Common myeloid progenitor, CD34-positive (primary cell): ENCODE measurements around the gene MCRS1.
A peak's percentile ranks its signal among the peaks of the same experiment; 100 is the strongest.

Experiments used
- CTCF ChIA-PET: fragments of 350-600 bp; sonication (Branson Sonifier 250); formaldehyde crosslinking; loops from one replicate; lab custom pipeline; 2021; ENCODE audit warnings: antibody characterized with exemption; lab: Charles Lee
- POLR2A ChIA-PET: fragments of 350-600 bp; sonication (Branson Sonifier 250); formaldehyde crosslinking; loops from one replicate; lab custom pipeline; 2021; ENCODE audit warnings: antibody characterized with exemption; lab: Charles Lee
- DNase-seq, 3 donors: peaks; one replicate each; pipeline versions ENCODE4 v3.0.0 to v3.0.0-alpha.2; 2013
- H3K27ac ChIP-seq, 2 experiments: 1 replicate in 1 of 2; 2 replicates in 1 of 2; pipeline ENCODE4 v1.7.0; 2013; ENCODE audit warnings: inconsistent platforms in 2 of 2, low read length in 2 of 2, mild to moderate bottlenecking in 2 of 2, low read depth in 1 of 2, moderate library complexity in 1 of 2; ENCODE audit not compliant: severe bottlenecking in 2 of 2, insufficient read depth in 1 of 2, poor library complexity in 1 of 2
- H3K27me3 ChIP-seq, 5 experiments: replicated peaks in 2 of 5; 1 replicate in 3 of 5; 2 replicates in 2 of 5; pipeline versions ENCODE4 v1.6.1 to v1.7.0; 2013; ENCODE audit warnings: low read length in 4 of 5, mild to moderate bottlenecking in 2 of 5, moderate library complexity in 2 of 5, inconsistent platforms in 1 of 5; ENCODE audit not compliant: insufficient read depth in 5 of 5, control insufficient read depth in 4 of 5
- H3K36me3 ChIP-seq, 4 experiments: 1 replicate in 2 of 4; 2 replicates in 2 of 4; pipeline versions ENCODE4 v1.6.1 to v1.7.0; 2013; ENCODE audit warnings: low read length in 3 of 4, control low read depth in 1 of 4, mild to moderate bottlenecking in 1 of 4; ENCODE audit not compliant: control insufficient read depth in 4 of 4, insufficient read depth in 4 of 4
- H3K4me1 ChIP-seq, 4 experiments: 1 replicate in 3 of 4; 2 replicates in 1 of 4; pipeline versions ENCODE4 v1.6.1 to v1.7.1; 2013; ENCODE audit warnings: low read length in 3 of 4, mild to moderate bottlenecking in 3 of 4, control low read depth in 1 of 4, inconsistent platforms in 1 of 4, moderate library complexity in 1 of 4; ENCODE audit not compliant: control insufficient read depth in 4 of 4, insufficient read depth in 4 of 4; ENCODE audit errors: control extremely low read depth in 1 of 4
- H3K4me3 ChIP-seq, 7 experiments: 1 replicate in 4 of 7; 2 replicates in 3 of 7; pipeline versions ENCODE4 v1.5.1 to v1.7.0; 2013; ENCODE audit warnings: mild to moderate bottlenecking in 7 of 7, low read length in 6 of 7, moderate library complexity in 6 of 7, inconsistent platforms in 2 of 7, low read depth in 2 of 7, control low read depth in 1 of 7; ENCODE audit not compliant: insufficient read depth in 4 of 7, control insufficient read depth in 1 of 7; ENCODE audit errors: extremely low read depth in 1 of 7
- H3K9me3 ChIP-seq, 5 experiments: 1 replicate in 4 of 5; 2 replicates in 1 of 5; pipeline versions ENCODE4 v1.6.1 to v1.7.1; 2013; ENCODE audit warnings: low read length in 4 of 5, mild to moderate bottlenecking in 2 of 5, inconsistent platforms in 1 of 5, low read depth in 1 of 5, moderate library complexity in 1 of 5; ENCODE audit not compliant: control insufficient read depth in 4 of 5, insufficient read depth in 2 of 5; ENCODE audit errors: control extremely low read depth in 1 of 5
- WGBS: methylation state at CpG from one replicate; pipeline ENCODE4 v1.1.5; 2013; ENCODE audit not compliant: insufficient coverage; 5-methylcytosine and 5-hydroxymethylcytosine counted together

MCRS1 gene

DNA sequence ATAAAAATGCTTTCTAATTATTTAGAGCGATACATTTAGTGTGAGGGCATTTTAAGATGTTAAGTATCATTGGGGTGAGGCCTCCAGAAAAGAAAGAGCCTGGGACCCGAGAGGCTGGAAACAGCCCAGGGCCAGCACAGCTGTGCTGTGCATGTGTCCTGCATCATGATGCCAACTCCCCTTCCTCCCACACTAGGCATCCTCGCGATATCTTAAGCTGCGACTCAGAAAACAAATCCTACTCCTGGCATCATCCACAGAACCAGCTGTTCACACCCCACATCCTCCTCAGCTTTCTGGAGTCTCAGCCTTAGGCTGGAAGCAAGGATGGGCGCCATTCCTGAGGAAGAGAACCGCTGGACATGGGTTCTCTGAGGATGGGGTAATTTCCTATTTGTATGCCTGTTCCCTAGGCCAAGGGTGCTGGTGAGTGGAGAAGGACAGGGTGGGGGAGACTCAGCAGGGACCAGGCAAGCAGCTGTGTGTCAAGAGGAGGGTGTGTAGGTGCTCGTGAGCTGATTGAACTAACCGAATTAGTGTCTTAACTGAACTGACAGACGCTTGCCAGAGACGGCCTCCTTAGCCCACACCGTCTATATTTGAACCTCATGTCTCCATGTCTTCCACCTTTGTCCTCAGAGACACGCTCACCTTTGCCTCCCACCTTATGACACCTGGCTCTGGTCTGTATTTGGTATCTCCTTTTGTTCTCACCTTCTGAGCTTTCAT is 15.6 kb upstream of the MCRS1 start:
- Histone ChIP-seq H3K36me3 (peaks cover 2 to 32% (median 18%) of the 10 kb centered on the region in 4 experiments), H3K27ac (no peak overlapping the region), H3K4me1 (peaks cover 0 to 3% (median under 1%) of the 10 kb centered on the region in 4 experiments), H3K4me3 (no peak overlapping the region), H3K27me3 (no peaks in the 10 kb centered on the region), H3K9me3 (no peaks in the 10 kb centered on the region)
- ChIA-PET CTCF (interaction anchor here (0.6 to 11.2 kb wide), 8 partner anchors 13 to 237 kb away, joined by 3 to 223 read pairs (median 4); partner anchors contain the start of genes DNAJC22 and PRPF40B), POLR2A (no interaction called here)
- WGBS, result 97% methylated on average over 10 of the region's 13 CpGs
- DNase-seq, result no peak

GRCh38 chr12:49582850-49583249 is 14.9 kb upstream of the MCRS1 start:
- POLR2A ChIA-PET, result no interaction called here
- DNase-seq, result no peak
- WGBS, result 94% methylated on average over 4 of the region's 4 CpGs

DNA sequence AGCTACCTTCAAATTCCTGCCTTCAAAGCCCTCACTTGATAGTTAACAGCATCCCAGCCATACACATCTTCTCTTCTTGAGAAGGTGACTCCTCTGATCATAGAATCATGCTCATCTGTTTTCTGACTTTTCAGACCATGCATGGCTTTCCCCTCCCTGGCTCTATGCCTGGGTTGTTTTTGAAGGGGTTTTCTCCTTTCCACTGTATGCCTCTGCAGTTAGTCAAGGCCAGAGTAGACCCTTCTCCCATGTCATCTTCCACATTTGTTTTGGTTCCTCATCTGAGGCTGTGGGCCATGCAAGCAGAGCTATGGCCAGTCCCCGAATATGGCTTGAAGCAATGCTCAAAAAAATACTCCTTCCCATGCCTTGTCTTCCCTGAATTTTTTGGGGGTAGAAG is 14.3 kb upstream of the MCRS1 start:
- H3K27me3 ChIP-seq, result no peaks in the 10 kb centered on the region
- WGBS, result 100% methylated on average over 1 of the region's 1 CpG
- ChIA-PET POLR2A (no interaction called here), CTCF (interaction anchor here (0.7 to 11.2 kb wide), 2 partner anchors 27 to 224 kb away, joined by 3 to 223 read pairs; no protein-coding TSS in a partner anchor)
- no peak overlapping the region for H3K27ac ChIP-seq
- H3K4me1 ChIP-seq, result no peaks in the 10 kb centered on the region
- H3K36me3 ChIP-seq, result peaks cover 3 to 32% (median 21%) of the 10 kb centered on the region in 4 experiments
- no peaks in the 10 kb centered on the region for H3K9me3 ChIP-seq
- DNase-seq, result no peak
- H3K4me3 ChIP-seq, result no peak overlapping the region

More at GRCh38 chr12:49582850-49583249, 14.9 kb upstream of the MCRS1 start:
- CTCF ChIA-PET, result interaction anchor here (0.7 to 11.2 kb wide), 5 partner anchors 27 to 225 kb away, joined by 3 to 223 read pairs (median 4); partner anchors contain the start of gene PRPF40B
- Histone ChIP-seq H3K4me3 (no peak overlapping the region), H3K27ac (no peak overlapping the region), H3K9me3 (no peaks in the 10 kb centered on the region), H3K27me3 (no peaks in the 10 kb centered on the region), H3K4me1 (no peaks in the 10 kb centered on the region), H3K36me3 (peaks cover 2 to 32% (median 20%) of the 10 kb centered on the region in 4 experiments)

DNA sequence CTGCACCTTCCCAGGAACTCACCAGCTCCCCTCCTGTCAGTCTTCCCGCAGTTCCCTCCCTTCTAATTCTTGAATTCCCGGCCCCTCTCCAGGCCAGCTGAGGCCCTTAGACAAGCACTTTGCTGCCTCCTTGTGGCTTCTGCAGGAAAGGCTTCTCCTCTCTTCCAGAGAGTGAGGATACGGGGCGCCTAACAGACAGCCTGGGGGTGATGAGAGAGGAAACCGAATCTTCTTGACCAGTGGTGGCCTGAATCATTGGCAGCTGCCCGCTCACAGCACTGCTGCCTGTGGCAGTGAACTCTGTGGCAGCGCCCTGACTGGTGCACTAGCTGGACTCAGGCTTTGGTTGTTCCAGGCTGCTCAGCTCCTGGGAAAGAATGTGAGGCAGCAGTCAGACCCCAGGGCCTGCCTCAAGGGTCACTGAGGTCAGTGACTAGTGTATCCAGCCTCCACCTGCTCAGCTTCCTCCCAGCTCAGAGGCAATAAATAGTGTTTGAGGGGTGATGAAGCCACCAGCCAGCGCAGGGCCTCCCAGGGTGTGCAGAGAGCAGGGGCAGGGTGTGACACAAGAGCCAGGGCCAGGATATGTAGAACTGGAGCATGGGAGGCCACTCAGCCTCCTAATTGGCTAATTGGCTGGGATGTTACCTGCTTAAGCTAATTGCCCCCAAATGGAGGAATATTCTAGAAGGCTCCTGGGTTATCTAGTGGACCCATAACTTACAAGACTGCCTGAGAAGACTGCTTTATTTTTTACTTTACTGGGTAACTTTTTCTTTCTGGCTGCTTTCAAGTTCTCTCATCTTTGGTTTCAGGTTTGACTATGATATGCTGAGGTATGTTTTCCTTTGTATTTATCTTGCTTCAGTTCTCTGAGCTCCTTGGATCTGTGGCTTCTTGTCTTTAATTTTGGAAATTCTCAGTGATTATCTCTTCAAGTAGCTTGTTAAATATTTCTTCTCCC is 12.9 kb upstream of the MCRS1 start:
- Histone ChIP-seq H3K27ac (no peak overlapping the region), H3K4me3 (no peak overlapping the region), H3K36me3 (peaks cover 4 to 29% (median 18%) of the 10 kb centered on the region in 4 experiments), H3K9me3 (no peaks in the 10 kb centered on the region), H3K27me3 (no peaks in the 10 kb centered on the region), H3K4me1 (no peaks in the 10 kb centered on the region)
- ChIA-PET POLR2A (interaction anchor here (0.7 to 1.3 kb wide), 2 partner anchors 42 to 57 kb away, joined by 3 read pairs; partner anchors contain the start of gene PRPF40B), CTCF (interaction anchor here (0.6 to 11.2 kb wide), 16 partner anchors 8 to 222 kb away, joined by 3 to 223 read pairs (median 5); partner anchors contain the start of gene FAM186B)
- peak; percentile 37 to 61 (median 56) for DNase-seq
- WGBS, result 51% methylated on average over 6 of the region's 8 CpGs

DNA sequence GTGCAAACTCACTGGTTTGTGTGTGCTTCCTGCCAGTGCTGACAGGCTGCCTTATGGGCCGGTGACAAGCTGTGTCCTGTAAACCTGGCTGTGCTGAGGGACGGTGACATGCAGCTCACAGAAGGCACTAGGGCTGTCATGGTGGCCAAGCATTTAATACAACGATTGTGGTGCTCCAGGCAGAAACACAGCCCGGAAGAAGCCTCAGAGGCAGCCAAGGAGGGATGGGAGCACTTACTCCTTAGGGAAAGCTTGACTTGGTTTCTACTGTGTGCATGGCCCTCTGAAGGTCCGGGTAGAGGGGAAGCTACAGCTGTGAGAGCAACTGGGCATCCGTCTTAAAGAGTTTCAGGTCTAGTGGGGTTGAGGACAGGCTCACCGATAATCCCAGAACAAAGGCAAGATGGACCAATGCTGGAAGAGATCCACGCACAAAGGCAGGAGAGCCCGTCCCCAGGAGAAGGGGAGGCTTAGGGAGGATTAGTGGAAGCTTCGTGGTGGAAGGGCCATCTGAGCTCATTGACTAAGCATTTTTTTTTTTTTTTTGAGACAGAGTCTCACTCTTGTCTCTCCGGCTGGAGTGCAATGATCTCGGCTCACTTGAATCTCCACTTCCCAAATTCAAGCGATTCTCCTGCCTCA is 10.7 kb upstream of the MCRS1 start:
- no peak overlapping the region for H3K4me3 ChIP-seq
- ChIA-PET CTCF (interaction anchor here (0.7 to 11.2 kb wide), 3 partner anchors 8 to 23 kb away, joined by 3 to 223 read pairs (median 33); no protein-coding TSS in a partner anchor), POLR2A (interaction anchor here (1.5 kb wide), 1 partner anchor 11 kb away, joined by 3 read pairs; no protein-coding TSS in a partner anchor)
- DNase-seq, result peak in 2 of 3 donors; percentile 15 to 26
- H3K27me3 ChIP-seq, result no peaks in the 10 kb centered on the region
- 83% methylated on average over 10 of the region's 13 CpGs for WGBS
- H3K9me3 ChIP-seq, result no peaks in the 10 kb centered on the region
- no peak overlapping the region for H3K27ac ChIP-seq
- peaks cover 6 to 18% (median 10%) of the 10 kb centered on the region in 4 experiments for H3K36me3 ChIP-seq
- H3K4me1 ChIP-seq, result no peaks in the 10 kb centered on the region

- Histone ChIP-seq H3K9me3 (no peaks in the 10 kb centered on the region), H3K27ac (no peak overlapping the region), H3K36me3 (peaks cover 3 to 17% (median 12%) of the 10 kb centered on the region in 4 experiments), H3K4me3 (no peak overlapping the region), H3K4me1 (no peaks in the 10 kb centered on the region), H3K27me3 (no peaks in the 10 kb centered on the region)
- CTCF ChIA-PET, result interaction anchor here (0.8 to 11.2 kb wide), 6 partner anchors 7 to 219 kb away, joined by 3 to 223 read pairs (median 4); partner anchors contain the start of gene PRPF40B
- WGBS, result 89% methylated on average over 6 of the region's 9 CpGs
- POLR2A ChIA-PET, result interaction anchor here (1.5 kb wide), 1 partner anchor 10 kb away, joined by 3 read pairs; no protein-coding TSS in a partner anchor
- no peak for DNase-seq
Measured at GRCh38 chr12:49577589-49578315, 9.8 kb upstream of the MCRS1 start.
